ENCODE results near the gene EPHA7.

EPHA7 gene

DNA sequence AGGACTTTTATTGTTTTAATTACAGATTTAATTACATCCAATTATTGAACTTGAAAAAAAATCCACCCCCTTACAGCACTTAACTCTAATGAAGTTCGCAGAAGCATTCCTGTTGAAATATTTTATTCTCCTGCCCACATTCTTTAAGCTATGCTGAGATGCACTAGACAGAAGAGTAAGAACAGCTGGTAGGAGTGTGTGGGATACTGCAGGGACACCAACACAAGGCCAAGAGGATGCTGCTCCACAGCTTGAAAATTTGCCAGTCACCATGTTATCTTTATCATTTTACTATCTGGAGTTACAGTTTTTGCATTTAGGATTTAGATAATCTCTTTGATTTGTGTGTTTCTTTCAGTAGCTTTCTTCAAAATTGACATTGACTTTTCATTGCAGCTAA lies 180.7 kb downstream of the EPHA7 start:
- no peak for DNase-seq

DNA sequence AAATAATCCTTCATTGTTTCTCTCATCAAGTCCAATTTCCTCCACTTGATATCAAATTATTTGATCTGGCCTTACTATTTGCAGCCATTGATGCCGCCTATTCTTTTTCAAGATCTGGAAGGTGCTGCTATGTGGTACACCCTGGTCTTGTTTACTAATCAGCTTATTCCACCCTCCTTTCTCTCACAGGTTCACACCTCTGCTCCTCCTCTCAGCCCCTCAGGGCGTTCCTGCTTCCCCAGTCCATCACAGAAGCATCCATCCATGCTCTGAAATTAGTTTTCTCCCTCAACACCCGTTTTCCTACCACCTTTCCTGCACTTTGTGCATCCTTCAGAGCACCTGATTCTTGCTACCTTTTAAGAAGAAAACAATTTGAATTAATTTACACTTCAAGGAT lies 183.6 kb downstream of the EPHA7 start:
- DNase-seq = no peak

GRCh38 chr6:93226822-93227221 lies 192.5 kb downstream of the EPHA7 start:
- DNase-seq = no peak

DNA sequence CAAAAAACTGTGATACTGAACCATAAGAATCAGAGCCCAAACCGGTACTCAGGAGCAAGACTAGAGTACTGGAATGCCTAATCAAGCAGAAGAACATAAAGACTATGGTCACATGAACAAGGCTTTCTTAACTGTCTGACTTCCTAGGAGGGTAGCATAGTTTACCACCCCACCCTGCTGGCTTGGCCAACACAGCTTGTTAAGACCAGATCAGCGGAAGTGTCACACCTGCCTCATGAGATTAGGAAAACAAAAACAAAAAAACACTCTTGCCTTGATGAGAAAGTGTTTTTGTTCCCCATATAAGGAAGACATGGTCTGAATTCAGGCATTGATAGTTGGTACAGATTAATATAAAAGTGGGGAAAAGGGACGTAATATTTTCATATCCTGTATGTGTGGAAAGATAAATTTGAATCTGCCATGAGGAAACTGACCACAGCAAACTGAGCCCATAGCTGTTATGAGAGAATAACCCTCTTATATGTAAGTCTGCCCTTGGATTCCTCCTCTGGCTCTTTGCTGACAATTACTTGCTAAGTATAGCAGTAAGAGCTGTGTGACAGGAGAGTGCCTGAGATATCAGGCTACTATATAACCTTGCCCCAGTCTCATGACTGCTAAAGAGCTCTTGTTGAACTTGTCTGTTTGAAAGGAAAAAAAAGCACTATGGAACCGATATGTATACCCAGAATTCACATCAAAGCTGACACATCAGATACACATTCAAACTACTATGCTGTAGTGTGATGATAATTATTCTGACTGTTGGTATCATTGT lies 197.1 kb downstream of the EPHA7 start:
- no peak for DNase-seq

GRCh38 chr6:93219447-93219846 lies 199.9 kb downstream of the EPHA7 start:
- no peak for DNase-seq

DNA sequence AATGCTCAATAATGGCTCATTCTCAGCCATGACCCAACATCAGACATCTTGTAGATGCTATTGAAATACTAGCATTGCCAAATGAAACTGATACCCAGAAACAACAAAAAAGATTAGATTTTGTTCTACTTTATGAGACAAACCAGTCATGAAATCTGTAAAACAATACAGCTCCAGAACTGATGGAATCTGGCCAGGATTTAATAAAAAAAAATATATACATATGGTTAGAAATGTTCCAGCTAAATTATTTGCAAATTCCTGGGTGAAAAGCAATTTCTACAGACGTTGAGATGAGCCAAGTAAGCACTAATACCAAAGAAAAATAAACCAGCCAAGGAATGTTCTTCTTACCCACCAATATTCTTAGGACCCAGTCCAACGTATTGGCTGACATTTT lies 201.3 kb downstream of the EPHA7 start:
- no peak for DNase-seq

DNA sequence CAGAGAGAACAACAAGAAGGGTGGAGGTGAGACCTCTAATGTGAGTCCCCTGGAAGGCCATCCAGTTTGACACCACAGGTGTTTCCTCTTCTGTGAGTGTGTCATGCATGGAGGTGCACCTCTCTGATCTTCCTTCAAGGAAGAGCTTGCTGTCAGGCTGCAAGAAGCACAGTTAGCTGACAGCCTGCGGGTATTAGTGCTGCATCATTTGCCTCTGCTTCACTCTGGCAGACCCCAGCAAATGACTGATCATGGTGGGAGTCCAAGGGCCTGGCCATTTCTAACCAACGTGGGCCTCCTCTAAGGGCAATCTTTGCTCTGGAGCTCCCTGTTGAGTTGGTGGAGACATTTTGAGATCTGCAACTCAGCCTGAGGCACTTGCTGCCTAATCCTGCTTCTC lies 206.3 kb downstream of the EPHA7 start:
- DNase-seq = no peak

DNA sequence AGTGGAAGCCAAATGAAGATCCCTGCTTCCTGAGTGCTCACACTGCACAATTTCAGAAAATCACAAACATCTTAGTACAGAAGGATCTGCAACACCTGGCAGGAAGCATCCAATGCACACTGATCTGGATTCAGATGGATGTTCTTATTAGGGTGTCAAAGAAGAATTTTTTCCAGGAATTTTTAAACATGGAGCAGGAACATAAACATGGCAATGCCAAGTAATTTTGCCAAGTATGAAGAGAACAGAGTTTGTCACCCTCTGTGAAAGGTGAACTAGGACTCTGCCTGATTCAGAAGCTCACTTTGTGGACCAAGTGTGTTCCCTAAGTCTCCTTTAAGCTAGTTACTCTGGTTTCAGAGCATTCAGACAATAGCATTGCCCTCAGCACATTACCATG lies 208.5 kb downstream of the EPHA7 start:
- no peak for DNase-seq

DNA sequence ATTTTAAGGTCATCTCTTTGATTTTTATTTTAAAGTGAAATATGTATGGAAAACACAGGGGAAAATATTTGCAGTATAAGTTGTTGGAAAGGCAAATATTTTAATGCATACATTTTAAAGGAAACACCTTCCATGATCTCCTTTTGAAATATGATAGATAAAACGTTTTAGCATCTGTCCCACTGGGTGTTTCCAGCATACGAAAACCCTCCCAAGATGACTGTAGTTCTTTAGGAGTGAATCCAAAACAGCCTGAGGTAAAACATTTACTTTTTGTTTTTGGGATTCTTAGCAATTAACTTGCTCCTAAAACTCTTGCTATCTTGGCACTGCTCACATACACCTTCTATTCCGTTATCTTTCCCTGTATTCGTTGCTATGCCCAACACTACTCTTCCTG lies 210.0 kb downstream of the EPHA7 start:
- DNase-seq = no peak

DNA sequence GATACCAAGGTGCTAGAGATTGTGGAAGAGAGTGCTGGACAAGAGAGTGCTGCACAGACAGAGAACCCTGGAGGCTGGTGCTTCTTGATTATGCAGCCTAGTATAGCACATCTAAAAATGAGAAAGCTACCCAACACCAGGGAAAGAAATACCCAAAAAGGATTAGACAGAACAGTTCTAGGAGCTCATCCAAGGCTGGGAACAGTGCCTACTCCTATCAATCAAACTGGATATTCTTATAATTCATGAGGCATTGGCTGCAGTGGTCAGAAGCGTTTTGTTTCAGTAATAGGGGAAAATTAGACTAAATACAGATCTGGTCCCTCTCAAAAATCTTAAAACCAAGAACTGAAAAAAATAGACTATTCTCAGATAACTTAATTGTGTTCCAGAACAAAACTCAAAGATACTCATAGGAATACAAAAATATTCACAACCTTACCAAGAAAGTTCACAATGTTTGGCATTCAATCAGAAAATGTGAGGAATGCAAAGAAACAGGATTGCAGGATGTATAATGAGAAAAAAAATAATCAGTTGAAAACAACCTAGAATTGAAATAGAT lies 222.9 kb downstream of the EPHA7 start:
- DNase-seq = no peak

DNA sequence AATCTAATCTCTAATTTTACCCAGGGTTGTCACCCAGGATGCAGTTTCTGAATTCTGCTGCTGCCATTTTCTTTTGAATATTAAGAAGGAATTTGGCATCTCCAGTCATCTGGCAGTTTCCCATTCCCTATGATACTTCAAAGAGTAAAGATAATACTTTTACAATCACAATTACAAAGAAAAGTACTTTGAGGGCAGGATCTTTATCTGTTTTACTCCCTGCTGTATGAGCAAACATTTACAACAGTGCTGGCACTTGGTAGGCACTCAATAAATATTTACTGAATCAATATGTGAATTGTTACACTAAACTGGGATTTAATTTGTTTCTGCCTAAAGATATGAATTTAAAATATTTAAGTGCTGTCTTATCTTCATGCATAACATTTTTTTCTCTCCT lies 224.9 kb downstream of the EPHA7 start:
- no peak for DNase-seq

GRCh38 chr6:93193868-93194267 lies 225.5 kb downstream of the EPHA7 start:
- no peak for DNase-seq

Data from EL (cell line).